Stimulated activated CD8-positive, alpha-beta memory T cell treated with anti-CD3 and anti-CD28 coated beads, Interleukin-2, amount 100 ng/mL, for 1 hour (primary cell): ENCODE data around the gene PIK3R5.
"Not testable (repeated sequence)": the region's sequence is repeated elsewhere in the genome, so short reads cannot be mapped to it uniquely, and the experiment has no call there.

Source experiments
- DNase-seq, 2 donors: peaks; one replicate each; pipeline ENCODE4 v3.0.0-alpha.2; 2020; ENCODE audit warnings: low read depth in 2 of 2

PIK3R5 gene

DNA sequence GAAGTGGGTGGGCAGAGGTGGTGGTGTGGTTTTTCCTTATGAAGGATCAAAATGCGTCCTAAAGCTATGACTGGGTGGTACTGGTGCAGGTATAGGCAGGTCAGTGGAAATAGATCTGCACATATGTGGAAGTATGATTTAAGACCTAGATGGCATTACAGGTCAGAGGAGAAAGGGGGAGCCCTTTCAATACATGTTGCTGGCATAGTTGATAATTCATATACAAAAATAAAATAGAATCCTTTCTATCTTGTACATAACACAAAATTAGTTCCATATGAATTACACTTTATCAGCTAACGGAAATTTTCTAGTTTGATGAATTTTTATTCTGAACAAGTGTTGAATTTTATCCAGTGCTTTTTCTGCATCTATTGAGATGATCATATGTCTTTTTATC, 20.8 kb upstream of the PIK3R5 start:
- no peak for DNase-seq

GRCh38 chr17:8985054-8985701, 19.7 kb upstream of the PIK3R5 start:
- no peak for DNase-seq

DNA sequence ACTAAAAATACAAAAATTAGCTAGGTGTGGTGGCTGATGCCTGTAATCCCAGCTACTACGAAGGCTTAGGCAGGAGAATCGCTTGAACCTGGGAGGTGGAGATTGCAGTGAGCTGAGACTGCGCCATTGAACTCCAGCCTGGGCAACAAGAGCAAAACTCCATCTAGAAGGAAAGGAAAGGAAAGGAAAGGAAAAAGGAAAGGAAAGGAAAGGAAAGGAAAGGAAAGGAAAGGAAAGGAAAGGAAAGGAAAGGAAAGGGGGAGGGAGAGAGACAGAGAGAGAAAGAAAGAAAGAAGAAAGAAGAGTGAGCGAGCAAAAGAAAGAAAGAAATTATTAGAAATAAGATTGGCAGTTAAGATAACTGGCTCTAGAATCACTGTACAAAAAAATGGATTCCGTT, 18.7 kb upstream of the PIK3R5 start:
- not testable (repeated sequence) for DNase-seq

GRCh38 chr17:8981443-8981842, 15.9 kb upstream of the PIK3R5 start:
- DNase-seq = no peak

DNA sequence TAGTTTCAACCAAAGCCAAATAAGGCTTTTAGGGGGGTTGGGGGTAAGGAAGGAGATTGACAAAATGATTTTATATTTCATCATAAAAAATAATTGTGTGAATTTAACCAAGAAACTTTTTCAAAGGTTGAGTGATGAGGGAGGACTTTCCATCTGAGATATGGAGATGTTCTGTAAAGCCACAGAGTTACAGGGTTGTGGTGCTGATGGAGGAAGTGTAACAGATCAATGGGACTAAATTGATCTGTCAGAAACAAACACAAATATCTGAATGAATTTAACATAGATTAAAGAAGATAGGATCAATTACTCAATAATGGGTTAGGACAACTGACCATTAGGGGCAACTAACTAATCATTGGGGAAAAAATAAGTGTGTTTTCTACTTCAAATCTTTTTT, 14.2 kb upstream of the PIK3R5 start:
- DNase-seq = no peak

GRCh38 chr17:8976638-8977037, 11.1 kb upstream of the PIK3R5 start:
- no peak for DNase-seq

- DNase-seq = no peak
These were observed 9.7 kb upstream of the PIK3R5 start for GRCh38 chr17:8975091-8975725.

DNA sequence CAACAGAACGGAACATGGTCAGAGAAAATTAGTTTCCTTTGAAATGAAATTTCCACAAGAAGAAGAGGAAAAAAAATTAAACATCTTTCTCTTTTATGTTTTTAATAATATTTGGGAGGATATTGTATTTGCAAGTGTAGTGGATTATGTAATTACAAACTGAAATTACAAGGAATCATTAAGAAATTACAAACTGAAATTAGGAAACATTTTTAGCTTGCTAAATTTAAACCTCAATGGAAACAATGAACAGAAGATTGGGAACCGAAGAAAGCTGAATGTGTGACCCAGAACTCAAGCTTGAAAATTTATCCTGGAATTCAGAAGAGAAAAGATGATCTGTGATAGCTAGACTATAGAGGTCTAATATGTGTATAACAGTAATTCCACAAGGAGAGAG, 4.4 kb upstream of the PIK3R5 start:
- DNase-seq = no peak

DNA sequence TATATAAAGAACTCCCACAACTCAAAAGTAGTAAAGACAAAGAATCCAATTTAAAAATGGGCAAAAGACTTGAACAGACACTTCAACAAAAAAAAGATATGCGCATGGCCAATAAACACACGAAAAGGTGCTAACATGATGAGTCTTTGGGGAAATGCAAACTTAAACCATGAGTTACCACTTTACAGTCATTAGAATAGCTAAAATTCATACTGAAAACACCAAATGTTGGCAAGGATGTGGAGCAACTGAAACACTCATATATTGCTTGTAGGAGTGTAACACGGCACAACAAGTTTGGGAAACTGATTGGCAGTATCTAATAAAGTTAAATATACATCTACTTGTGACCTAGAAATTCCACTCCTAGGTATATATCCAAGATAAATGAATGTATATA, 3.0 kb upstream of the PIK3R5 start:
- DNase-seq = no peak

GRCh38 chr17:8967861-8968260, 2.4 kb upstream of the PIK3R5 start:
- no peak for DNase-seq

DNA sequence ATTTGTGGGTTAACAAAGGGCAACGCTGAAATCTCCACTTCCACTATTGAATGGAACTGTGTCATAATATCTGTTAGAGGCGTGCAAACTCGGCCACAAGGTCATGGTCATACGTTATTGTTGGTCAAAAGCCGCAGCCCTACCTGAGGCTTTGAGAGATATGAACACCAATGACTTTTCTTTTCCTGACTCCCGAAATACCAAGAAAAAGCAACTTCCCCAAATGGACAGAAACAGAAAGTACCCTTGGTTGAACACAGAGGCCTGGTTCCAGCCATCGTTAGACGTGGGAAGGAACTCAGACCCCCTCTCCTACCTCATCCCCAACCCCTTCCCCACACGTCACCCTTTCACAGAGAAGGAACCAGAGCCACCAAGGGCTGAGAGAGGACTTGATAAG, 1.4 kb upstream of the PIK3R5 start:
- no peak for DNase-seq

DNA sequence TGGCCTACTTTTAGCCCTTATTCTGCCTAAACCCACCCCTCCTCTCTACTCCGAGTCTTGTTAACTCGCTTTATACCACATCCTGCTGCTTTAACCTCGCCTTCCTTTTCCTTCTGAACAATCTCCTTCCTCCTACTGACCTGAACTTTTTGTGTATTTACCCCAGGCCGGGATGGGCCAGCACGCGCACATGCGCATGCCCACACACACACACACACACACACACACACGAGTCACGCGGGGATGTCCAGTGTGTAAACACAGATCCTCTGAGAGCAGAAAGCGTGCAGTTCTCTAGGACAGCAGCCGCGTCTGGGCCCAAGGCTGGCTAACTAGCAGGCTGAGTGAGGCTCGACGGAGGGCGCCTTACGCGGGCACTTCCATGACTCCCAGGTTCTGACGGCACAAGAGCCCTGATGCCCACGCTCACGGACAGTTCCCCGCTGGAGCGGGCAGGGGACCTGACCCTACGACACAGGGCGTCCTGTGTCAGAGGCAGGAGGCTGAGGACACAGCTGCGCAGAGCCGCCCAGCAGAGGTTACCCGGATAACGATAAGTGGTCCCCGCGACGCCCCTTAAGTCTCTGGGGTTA, 610 bp downstream of the PIK3R5 start:
- DNase-seq = no peak

GRCh38 chr17:8963647-8964258, 1.8 kb downstream of the PIK3R5 start:
- no peak for DNase-seq

GRCh38 chr17:8963014-8963413, 2.5 kb downstream of the PIK3R5 start:
- no peak for DNase-seq

GRCh38 chr17:8961829-8962228, 3.7 kb downstream of the PIK3R5 start:
- DNase-seq = no peak

DNA sequence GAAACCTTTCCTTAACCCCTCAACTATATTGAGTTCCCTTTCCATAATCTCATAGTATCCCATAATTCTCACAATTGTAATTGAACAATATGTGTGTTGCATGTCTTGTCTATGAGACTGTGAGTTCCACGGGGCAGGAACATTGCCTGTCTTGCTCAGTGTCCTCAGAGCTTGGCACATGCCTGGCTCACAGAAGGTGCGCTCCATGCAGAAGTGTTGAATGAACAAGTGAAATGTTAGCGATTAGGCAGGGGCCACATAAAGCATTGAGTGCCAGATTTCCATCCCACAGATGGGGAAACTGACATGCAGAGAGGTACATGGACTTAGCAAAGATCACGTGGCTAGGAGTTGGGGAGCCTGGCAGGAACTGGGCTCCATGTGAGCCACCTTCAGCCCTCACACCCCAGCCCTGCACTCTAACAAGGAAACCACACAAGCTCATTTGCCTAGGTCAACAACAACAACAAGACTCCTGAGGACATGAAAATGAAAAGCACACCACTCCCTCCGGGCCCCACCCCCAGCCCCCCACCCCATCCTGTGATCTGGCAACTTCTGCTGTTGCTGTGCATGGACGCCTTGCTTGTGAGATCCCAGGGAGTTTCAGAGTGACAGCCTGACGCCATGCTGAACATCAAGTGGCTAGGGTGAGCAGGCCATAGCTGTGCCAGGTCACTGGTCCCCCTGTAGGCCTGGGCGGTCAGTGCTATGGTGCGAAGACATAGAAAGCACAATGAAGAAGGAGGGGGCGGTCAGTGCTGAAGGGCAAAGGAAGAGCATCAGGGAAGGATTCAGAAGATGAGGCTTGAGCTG, 5.0 kb downstream of the PIK3R5 start:
- DNase-seq = no peak

GRCh38 chr17:8959312-8959918, 6.1 kb downstream of the PIK3R5 start:
- no peak for DNase-seq

GRCh38 chr17:8957721-8958120, 7.8 kb downstream of the PIK3R5 start:
- DNase-seq = no peak

DNA sequence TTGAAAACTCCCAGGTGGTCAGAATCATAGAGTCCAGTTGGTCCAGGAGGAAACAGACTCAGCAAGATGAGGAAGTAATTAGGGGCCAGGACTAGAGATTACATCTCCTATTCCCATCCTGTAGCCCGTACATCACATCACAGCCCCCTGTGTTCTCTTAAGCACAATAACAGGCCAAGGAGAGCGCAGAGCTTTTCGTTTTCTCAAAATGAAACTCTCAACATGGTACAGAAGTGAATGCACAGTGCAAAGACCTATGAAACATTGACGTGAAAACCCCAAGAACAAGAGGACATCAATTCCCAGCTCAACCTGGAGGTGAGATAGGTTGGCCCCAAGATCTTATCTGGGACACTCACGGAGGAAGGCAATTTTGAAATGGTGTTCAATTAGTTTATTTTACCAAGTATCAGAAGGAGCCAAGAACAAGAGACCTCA, 9.0 kb downstream of the PIK3R5 start:
- no peak for DNase-seq

DNA sequence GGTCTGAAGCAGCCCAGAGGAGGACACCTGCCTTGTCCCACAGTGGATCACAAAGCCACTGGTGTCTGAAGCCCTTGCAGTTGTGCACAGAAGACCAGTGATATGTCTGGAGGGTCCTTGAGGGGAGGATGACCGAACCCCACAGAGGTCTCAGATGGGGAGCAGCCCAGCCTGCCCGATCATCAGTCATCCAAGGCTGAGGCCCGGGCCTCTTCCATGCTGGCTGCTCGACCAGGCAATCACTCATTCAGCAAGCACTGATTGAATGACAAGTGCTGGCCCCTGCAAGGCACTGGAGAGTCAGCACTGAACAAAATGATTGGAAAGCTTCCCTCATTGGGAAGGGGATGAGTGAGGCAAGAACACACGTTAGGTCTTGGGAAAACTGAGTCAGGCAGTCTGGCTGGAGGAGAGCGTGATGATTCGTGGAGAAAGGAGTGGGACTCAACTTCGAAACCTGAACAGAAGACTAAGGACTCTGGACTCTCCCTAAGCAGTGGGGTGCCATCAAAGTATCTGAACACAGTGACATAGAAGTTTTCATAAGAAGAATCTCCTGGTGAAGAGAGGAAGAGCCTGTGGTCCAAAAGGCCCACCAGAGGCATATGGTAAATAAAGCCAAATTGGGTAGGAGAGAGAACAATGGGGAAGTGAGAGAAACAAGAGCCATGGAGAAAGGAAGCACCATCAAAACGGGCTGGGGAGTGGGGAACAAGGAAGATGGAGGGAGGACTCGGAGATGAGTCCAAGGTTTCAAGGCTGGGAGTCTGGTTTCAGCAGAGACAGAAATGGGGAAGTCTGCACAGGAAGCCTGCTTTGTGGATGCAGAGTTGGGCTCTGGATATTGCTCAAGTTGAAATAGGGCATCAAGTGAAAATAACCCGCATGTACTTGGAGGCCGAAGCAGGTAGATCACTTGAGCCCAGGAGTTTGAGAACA, 10.2 kb downstream of the PIK3R5 start:
- no peak for DNase-seq

DNA sequence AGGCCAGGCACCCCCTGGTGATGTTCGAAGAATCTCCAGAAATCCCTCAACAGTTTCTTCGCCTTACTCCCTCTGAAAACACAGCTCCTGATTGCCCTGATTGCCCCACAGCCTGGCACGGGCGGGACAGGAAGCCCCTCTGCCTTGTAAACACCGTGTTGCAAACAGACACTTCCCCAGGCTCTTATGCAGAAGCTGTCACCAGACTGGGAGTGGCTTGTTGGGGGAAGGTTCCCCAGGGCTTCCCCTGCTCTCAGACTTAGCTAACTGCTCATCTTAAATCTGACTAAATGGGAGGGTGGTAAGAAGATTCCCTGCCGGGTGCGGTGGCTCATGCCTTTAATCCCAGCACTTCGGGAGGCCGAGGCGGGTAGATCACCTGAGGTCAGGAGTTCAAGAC, 11.2 kb downstream of the PIK3R5 start:
- peak; percentile 48 to 58 for DNase-seq
